OCI-LY3 (cell line): ENCODE data around the gene ARPC2.
A peak's percentile ranks its signal among the peaks of the same experiment; 100 is the strongest.

Source experiments
- H2AFZ ChIP-seq: fragments of 200-600, 300-600 bp; shearing (Covaris generic); 2 replicates; pipeline ENCODE4 v1.6.0; 2014; ENCODE audit warnings: antibody characterized with exemption, low read depth, low read length
- H3K27ac ChIP-seq: fragments of 200-600, 300-600 bp; sonication (generic); 2 replicates; pipeline ENCODE4 v1.5.1; 2014; ENCODE audit warnings: mild to moderate bottlenecking, low read length, moderate library complexity, mixed read lengths
- H3K27me3 ChIP-seq: fragments of 200-600, 300-600 bp; sonication (generic); 2 replicates; pipeline ENCODE4 v1.6.1; 2014; ENCODE audit warnings: low read depth, low read length, mixed read lengths
- H3K36me3 ChIP-seq: fragments of 200-600, 300-600 bp; sonication (generic); replicated peaks from 2 replicates; pipeline ENCODE3; 2014; ENCODE audit warnings: low read depth, low read length, mixed read lengths
- H3K4me1 ChIP-seq: fragments of 300-600, 200-600 bp; sonication (generic); 2 replicates; pipeline ENCODE4 v1.6.1; 2014; ENCODE audit warnings: low read length, mixed read lengths
- H3K4me2 ChIP-seq: fragments of 200-600, 300-600 bp; sonication (generic); 2 replicates; pipeline ENCODE4 v1.6.1; 2014; ENCODE audit warnings: low read length, mixed read lengths
- H3K4me3 ChIP-seq: fragments of 300-600, 200-600 bp; sonication (generic); 2 replicates; pipeline ENCODE4 v1.5.1; 2014; ENCODE audit warnings: antibody characterized with exemption, mild to moderate bottlenecking, low read length, moderate library complexity
- H3K79me2 ChIP-seq: fragments of 300-600, 200-600 bp; shearing (Covaris generic); 2 replicates; pipeline ENCODE4 v1.6.1; 2014; ENCODE audit warnings: mild to moderate bottlenecking, low read length, mixed read lengths
- H3K9ac ChIP-seq: fragments of 300-600, 200-600 bp; shearing (Covaris generic); 2 replicates; pipeline ENCODE4 v1.6.0; 2014; ENCODE audit warnings: mild to moderate bottlenecking, low read length, moderate library complexity
- H3K9me3 ChIP-seq: fragments of 200-600, 300-600 bp; shearing (Covaris generic); 2 replicates; pipeline ENCODE4 v1.6.1; 2014; ENCODE audit warnings: low read length, mixed read lengths; ENCODE audit not compliant: insufficient read depth
- H4K20me1 ChIP-seq: fragments of 200-600, 300-600 bp; sonication (generic); 2 replicates; pipeline ENCODE4 v1.6.1; 2016; ENCODE audit warnings: low read length, mixed read lengths; ENCODE audit not compliant: insufficient read depth
- CTCF ChIP-seq: fragments of 200-600, 300-600 bp; sonication (generic); IDR thresholded peaks from 2 replicates; pipeline ENCODE4 v1.5.1; 2014; ENCODE audit warnings: antibody characterized with exemption, low read length, low read depth
- EZH2phosphoT487 ChIP-seq: fragments of 200-600 bp; shearing (Covaris generic); IDR thresholded peaks from 2 replicates; pipeline ENCODE4 v1.6.1; 2018; ENCODE audit warnings: antibody characterized with exemption, mixed run types, low read depth

Gene ARPC2

GRCh38 chr2:218286570-218287459 is 69.8 kb downstream of the ARPC2 start:
- H2AFZ ChIP-seq: peak overlapping the region; percentile 86
- H3K27ac ChIP-seq: peak overlapping the region; percentile 83
- peak overlapping the region; percentile 96 for H3K4me3 ChIP-seq

GRCh38 chr2:218289639-218290315 is 72.8 kb downstream of the ARPC2 start:
- TF ChIP-seq CTCF (no peak), EZH2phosphoT487 (no peak)
- H3K4me1 ChIP-seq: peaks cover 34% of the 10 kb centered on the region
- H3K27ac ChIP-seq: no peak overlapping the region
- H4K20me1 ChIP-seq: no peaks in the 10 kb centered on the region
- H2AFZ ChIP-seq: no peak overlapping the region
- H3K9ac ChIP-seq: no peak overlapping the region
- H3K9me3 ChIP-seq: no peaks in the 10 kb centered on the region
- no peaks in the 10 kb centered on the region for H3K27me3 ChIP-seq
- H3K36me3 ChIP-seq: no peaks in the 10 kb centered on the region
- no peak overlapping the region for H3K4me3 ChIP-seq
- H3K4me2 ChIP-seq: no peak overlapping the region
- 0 out of 2 replicates have a peak, but pooled peaks cover 2% of the 10 kb centered on the region for H3K79me2 ChIP-seq

More at GRCh38 chr2:218286570-218287459, 69.8 kb downstream of the ARPC2 start:
- no peaks in the 10 kb centered on the region for H3K27me3 ChIP-seq
- no peaks in the 10 kb centered on the region for H3K9me3 ChIP-seq
- peak overlapping the region; percentile 93 for H3K4me2 ChIP-seq
- peak overlapping the region; percentile 89 for H3K9ac ChIP-seq
- H4K20me1 ChIP-seq: no peaks in the 10 kb centered on the region
- H3K4me1 ChIP-seq: peaks cover 30% of the 10 kb centered on the region
- no peaks in the 10 kb centered on the region for H3K36me3 ChIP-seq
- TF ChIP-seq CTCF: no peak
- TF ChIP-seq EZH2phosphoT487: no peak
- H3K79me2 ChIP-seq: 0 out of 2 replicates have a peak, but pooled peaks cover 2% of the 10 kb centered on the region

GRCh38 chr2:218290316-218291261 is 73.6 kb downstream of the ARPC2 start:
- H3K79me2 ChIP-seq: 0 out of 2 replicates have a peak, but pooled peaks cover 2% of the 10 kb centered on the region
- H3K36me3 ChIP-seq: no peaks in the 10 kb centered on the region
- TF ChIP-seq CTCF (no peak), EZH2phosphoT487 (no peak)
- H3K4me3 ChIP-seq: peak overlapping the region; percentile 79
- no peaks in the 10 kb centered on the region for H3K27me3 ChIP-seq
- peak overlapping the region; percentile 26 for H3K27ac ChIP-seq
- H4K20me1 ChIP-seq: no peaks in the 10 kb centered on the region
- peak overlapping the region; percentile 71; the same call in 1 of the 2 replicates for H2AFZ ChIP-seq
- peaks cover 38% of the 10 kb centered on the region for H3K4me1 ChIP-seq
- H3K4me2 ChIP-seq: peak overlapping the region; percentile 75
- H3K9ac ChIP-seq: peak overlapping the region; percentile 11; the same call in 1 of the 2 replicates
- no peaks in the 10 kb centered on the region for H3K9me3 ChIP-seq
